SK-N-SH treated with all-trans-retinoic acid at 6 μM for 48 hours (cell line): ENCODE results near the gene SPR.

Experiments
- CSDC2 ChIP-seq: fragments of 250-450 bp; sonication (Bioruptor Pico); IDR thresholded peaks from 2 replicates; pipeline ENCODE4 v1.5.0; 2020; ENCODE audit warnings: mild to moderate bottlenecking, moderate library complexity
- TF ChIP-seq, protein P1 (sequence below): fragments of 250-450 bp; sonication (Bioruptor Pico); IDR thresholded peaks from 2 replicates; pipeline ENCODE4 v1.5.0; 2020; ENCODE audit warnings: mild to moderate bottlenecking, moderate library complexity

SPR gene

DNA sequence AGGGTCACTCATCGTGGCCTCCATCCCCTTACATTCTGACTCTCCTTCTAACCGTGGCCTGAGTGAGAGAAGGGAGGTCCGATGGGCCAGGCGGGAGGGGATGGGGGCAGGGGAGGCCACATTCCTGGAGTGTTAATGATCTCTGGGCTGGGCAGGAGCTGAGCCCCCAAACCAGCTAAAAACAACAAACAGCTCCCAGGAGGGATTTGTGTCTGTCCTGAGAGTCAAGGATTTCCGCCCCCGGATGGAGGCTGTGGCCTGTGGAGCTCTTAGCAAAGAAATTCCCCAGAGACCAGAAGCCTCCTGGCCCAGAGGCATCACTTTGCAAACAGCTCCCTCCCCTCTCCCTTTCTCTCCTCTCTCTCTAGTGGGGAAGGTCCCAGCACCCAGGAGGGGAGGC is 53.6 kb downstream of the SPR start (continued):
- TF ChIP-seq, protein P1, sequence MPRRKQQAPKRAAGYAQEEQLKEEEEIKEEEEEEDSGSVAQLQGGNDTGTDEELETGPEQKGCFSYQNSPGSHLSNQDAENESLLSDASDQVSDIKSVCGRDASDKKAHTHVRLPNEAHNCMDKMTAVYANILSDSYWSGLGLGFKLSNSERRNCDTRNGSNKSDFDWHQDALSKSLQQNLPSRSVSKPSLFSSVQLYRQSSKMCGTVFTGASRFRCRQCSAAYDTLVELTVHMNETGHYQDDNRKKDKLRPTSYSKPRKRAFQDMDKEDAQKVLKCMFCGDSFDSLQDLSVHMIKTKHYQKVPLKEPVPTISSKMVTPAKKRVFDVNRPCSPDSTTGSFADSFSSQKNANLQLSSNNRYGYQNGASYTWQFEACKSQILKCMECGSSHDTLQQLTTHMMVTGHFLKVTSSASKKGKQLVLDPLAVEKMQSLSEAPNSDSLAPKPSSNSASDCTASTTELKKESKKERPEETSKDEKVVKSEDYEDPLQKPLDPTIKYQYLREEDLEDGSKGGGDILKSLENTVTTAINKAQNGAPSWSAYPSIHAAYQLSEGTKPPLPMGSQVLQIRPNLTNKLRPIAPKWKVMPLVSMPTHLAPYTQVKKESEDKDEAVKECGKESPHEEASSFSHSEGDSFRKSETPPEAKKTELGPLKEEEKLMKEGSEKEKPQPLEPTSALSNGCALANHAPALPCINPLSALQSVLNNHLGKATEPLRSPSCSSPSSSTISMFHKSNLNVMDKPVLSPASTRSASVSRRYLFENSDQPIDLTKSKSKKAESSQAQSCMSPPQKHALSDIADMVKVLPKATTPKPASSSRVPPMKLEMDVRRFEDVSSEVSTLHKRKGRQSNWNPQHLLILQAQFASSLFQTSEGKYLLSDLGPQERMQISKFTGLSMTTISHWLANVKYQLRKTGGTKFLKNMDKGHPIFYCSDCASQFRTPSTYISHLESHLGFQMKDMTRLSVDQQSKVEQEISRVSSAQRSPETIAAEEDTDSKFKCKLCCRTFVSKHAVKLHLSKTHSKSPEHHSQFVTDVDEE (CRISPR knock-in tag): no peak
- no peak for TF ChIP-seq CSDC2 (CRISPR knock-in tag)
